Left lung (tissue), 10 donors: ENCODE measurements around the gene KLF16. TPM values are rescaled to one million over a fixed set of nuclear protein-coding genes. Genes with fewer than 3 reads are reported as not detected.

Experiments used
- ATAC-seq: fragments of 200-7000 bp; cut with Tn5 transposase; one replicate; pipeline ENCODE4 v1.9.1; 2020; ENCODE audit warnings: moderate library complexity
- DNase-seq, 4 donors: peaks; one replicate each; pipeline ENCODE4 v3.0.0-alpha.2; 2013 to 2020
- H3K27ac ChIP-seq, 2 donors: fragments of 200-600 bp; sonication (generic) in 1 of 2; one replicate each; pipeline versions ENCODE4 v1.5.0 to v1.8.0; 2020 to 2021
- H3K27me3 ChIP-seq, 2 donors: fragments of 200-600 bp; sonication (generic) in 1 of 2; one replicate each; pipeline versions ENCODE4 v1.5.0 to v1.8.0; 2020 to 2021
- H3K36me3 ChIP-seq, 2 donors: fragments of 200-600 bp; sonication (generic) in 1 of 2; one replicate each; pipeline versions ENCODE4 v1.5.0 to v1.8.0; 2020 to 2021
- H3K4me1 ChIP-seq, 2 donors: fragments of 200-600 bp; one replicate each; pipeline ENCODE4 v1.8.0; 2021
- H3K4me3 ChIP-seq, 2 donors: fragments of 200-600 bp; sonication (generic) in 1 of 2; one replicate each; pipeline versions ENCODE4 v1.5.0 to v1.8.0; 2020 to 2021; ENCODE audit warnings: mild to moderate bottlenecking in 1 of 2
- H3K9me3 ChIP-seq, 2 donors: fragments of 200-600 bp; sonication (generic) in 1 of 2; one replicate each; pipeline versions ENCODE4 v1.5.0 to v1.8.0; 2020 to 2021
- CTCF ChIP-seq, 2 donors: fragments of 200-600 bp; sonication (generic) in 1 of 2; IDR thresholded peaks; one replicate each; pipeline versions ENCODE4 v1.5.0 to v1.8.0; 2021; ENCODE audit warnings: antibody characterized with exemption in 2 of 2
- intact Hi-C, 2 donors: fragments of 100-400 bp; cut with DNase I; formaldehyde crosslinking; loops; one replicate each; pipeline versions ENCODE4 v1.11.2 to v1.14.2; 2022
- polyA plus RNA-seq, 6 donors: library from polyadenylated mRNA; unstranded; fragments of 120-200 nt; gene quantifications; one replicate each; pipeline ENCODE4 v1.2.1, GENCODE V29; 2013; ENCODE audit not compliant: insufficient read length in 6 of 6
- total RNA-seq, 2 donors: library from RNA; stranded (reverse); fragmentation: NEBNext Ultra II Directional; extraction: Animal tissue kit (Norgen Biotek cat#: 25700); gene quantifications; one replicate each; pipeline ENCODE4 v1.2.1, GENCODE V29; 2021
- donor health status: DM: no; HTN: yes; CAD: no.
- donor health status: DM: no; HTN: no; CAD: no.

KLF16 gene
- total and polyA plus RNA-seq, 8 donors = 4.3 to 28.8 (median 7.6) TPM

- Histone ChIP-seq H3K4me1 (peaks cover 0 to 4% of the 10 kb centered on the region in 2 donors), H3K36me3 (peaks cover 0 to 89% of the 10 kb centered on the region in 2 donors), H3K27ac (no peak overlapping the region), H3K27me3 (no peaks in the 10 kb centered on the region), H3K9me3 (no peaks in the 10 kb centered on the region), H3K4me3 (no peak overlapping the region)
- TF ChIP-seq CTCF (IDR thresholded peaks at IDR 0.05) = no peak
- DNase-seq (no peak), ATAC-seq (peak; percentile 4)
- intact Hi-C loops = no loop called here
These were observed 36.5 kb downstream of the KLF16 start for GRCh38 chr19:1826557-1827521.

- TF ChIP-seq CTCF (IDR thresholded peaks at IDR 0.05) = peak; percentile 81 to 85
- ATAC-seq = peak; percentile 87
- Histone ChIP-seq H3K9me3 (no peaks in the 10 kb centered on the region), H3K27me3 (no peaks in the 10 kb centered on the region), H3K4me3 (no peak overlapping the region), H3K4me1 (peaks cover 0 to 4% of the 10 kb centered on the region in 2 donors), H3K27ac (no peak overlapping the region), H3K36me3 (peaks cover 0 to 96% of the 10 kb centered on the region in 2 donors)
- intact Hi-C loops = no loop called here
- peak; percentile 59 to 92 (median 74) for DNase-seq
These were observed 37.3 kb downstream of the KLF16 start for GRCh38 chr19:1825909-1826556.

GRCh38 chr19:1824252-1824622, 39.1 kb downstream of the KLF16 start:
- TF ChIP-seq CTCF (IDR thresholded peaks at IDR 0.05) = no peak
- intact Hi-C loops = no loop called here
- DNase-seq = no peak

GRCh38 chr19:1823539-1824251, 39.7 kb downstream of the KLF16 start:
- Histone ChIP-seq H3K4me3 (no peak overlapping the region), H3K27ac (no peak overlapping the region), H3K27me3 (no peaks in the 10 kb centered on the region), H3K4me1 (peaks cover 0 to 4% of the 10 kb centered on the region in 2 donors), H3K9me3 (no peaks in the 10 kb centered on the region), H3K36me3 (peaks cover 0 to 99% of the 10 kb centered on the region in 2 donors)
- DNase-seq (peak in 1 of 4 donors; percentile 76), ATAC-seq (no peak)
- TF ChIP-seq CTCF (IDR thresholded peaks at IDR 0.05) = no peak
- intact Hi-C loops = no loop called here

More at GRCh38 chr19:1824252-1824622, 39.1 kb downstream of the KLF16 start:
- Histone ChIP-seq H3K36me3 (peaks cover 0 to 98% of the 10 kb centered on the region in 2 donors), H3K4me3 (no peak overlapping the region), H3K27me3 (no peaks in the 10 kb centered on the region), H3K9me3 (no peaks in the 10 kb centered on the region), H3K4me1 (peaks cover 0 to 4% of the 10 kb centered on the region in 2 donors), H3K27ac (no peak overlapping the region)
- no peak for ATAC-seq
